GM18508 (cell line): Measurements from ENCODE around the gene REXO1.

Source experiments
- ATAC-seq: cut with Tn5 transposase; IDR thresholded peaks from one replicate; pipeline ENCODE4 v1.9.1; 2021; ENCODE audit warnings: moderate number of reproducible peaks; ENCODE audit not compliant: insufficient read depth, unreplicated experiment

Gene REXO1

GRCh38 chr19:1815605-1816529 is 32.4 kb downstream of the REXO1 start:
- no peak for ATAC-seq

- ATAC-seq, result no peak
Observed at GRCh38 chr19:1814833-1815604, 33.3 kb downstream of the REXO1 start.

GRCh38 chr19:1814391-1814790 is 33.9 kb downstream of the REXO1 start:
- ATAC-seq, result no peak

GRCh38 chr19:1813192-1814182 is 34.8 kb downstream of the REXO1 start:
- ATAC-seq, result no peak

GRCh38 chr19:1812426-1813191 is 35.7 kb downstream of the REXO1 start:
- ATAC-seq, result no peak

GRCh38 chr19:1811942-1812425 is 36.3 kb downstream of the REXO1 start, which contains the start of gene ATP8B3:
TSS of gene ATP8B3 (minus strand) at chr19:1812276. CDS start at chr19:1811736, 540 bp downstream.
- no peak for ATAC-seq

GRCh38 chr19:1811472-1811894 is 36.8 kb downstream of the REXO1 start:
- no peak for ATAC-seq

- no peak for ATAC-seq
Observed at GRCh38 chr19:1810439-1811160, 37.7 kb downstream of the REXO1 start.

GRCh38 chr19:1809678-1810077 is 38.6 kb downstream of the REXO1 start:
- ATAC-seq, result no peak

GRCh38 chr19:1808395-1808731 is 39.9 kb downstream of the REXO1 start:
- no peak for ATAC-seq

- ATAC-seq, result no peak
Observed at GRCh38 chr19:1807695-1808394, 40.4 kb downstream of the REXO1 start.

- ATAC-seq, result no peak
Observed at GRCh38 chr19:1807030-1807694, 41.1 kb downstream of the REXO1 start.

GRCh38 chr19:1806184-1807029 is 41.9 kb downstream of the REXO1 start:
- no peak for ATAC-seq

- ATAC-seq, result no peak
Observed at GRCh38 chr19:1805401-1806183, 42.7 kb downstream of the REXO1 start.

- no peak for ATAC-seq
Observed at GRCh38 chr19:1804858-1805257, 43.4 kb downstream of the REXO1 start.
